GM12872 (cell line): ENCODE data around the gene TBC1D12.

Source experiments
- TF ChIP-seq, protein P1 (sequence below): IDR thresholded peaks from 3 replicates; pipeline ENCODE4 v1.5.1; 2011; ENCODE audit warnings: low read depth, mild to moderate bottlenecking, low read length, moderate library complexity; ENCODE audit not compliant: insufficient read depth

Gene TBC1D12

DNA sequence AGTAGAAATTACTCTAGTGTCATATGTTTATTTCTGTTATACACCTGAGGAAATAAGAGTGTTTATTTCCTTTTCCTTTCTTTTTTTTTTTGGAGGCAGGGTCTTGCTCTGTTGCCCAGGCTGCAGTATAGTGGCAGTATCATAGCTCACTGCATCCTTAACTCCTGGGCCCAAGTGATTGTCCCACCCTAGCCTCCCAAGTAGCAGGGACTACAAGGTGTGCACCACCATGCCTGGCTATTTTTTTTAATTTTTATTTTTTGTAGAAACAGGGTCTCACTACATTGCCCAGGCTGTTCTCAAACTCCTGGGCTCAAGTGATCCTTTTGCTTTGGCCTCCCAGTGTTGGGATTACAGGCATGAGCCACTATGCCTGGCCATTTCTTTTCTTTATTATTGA lies 37.8 kb downstream of the TBC1D12 start:
- TF ChIP-seq, protein P1, sequence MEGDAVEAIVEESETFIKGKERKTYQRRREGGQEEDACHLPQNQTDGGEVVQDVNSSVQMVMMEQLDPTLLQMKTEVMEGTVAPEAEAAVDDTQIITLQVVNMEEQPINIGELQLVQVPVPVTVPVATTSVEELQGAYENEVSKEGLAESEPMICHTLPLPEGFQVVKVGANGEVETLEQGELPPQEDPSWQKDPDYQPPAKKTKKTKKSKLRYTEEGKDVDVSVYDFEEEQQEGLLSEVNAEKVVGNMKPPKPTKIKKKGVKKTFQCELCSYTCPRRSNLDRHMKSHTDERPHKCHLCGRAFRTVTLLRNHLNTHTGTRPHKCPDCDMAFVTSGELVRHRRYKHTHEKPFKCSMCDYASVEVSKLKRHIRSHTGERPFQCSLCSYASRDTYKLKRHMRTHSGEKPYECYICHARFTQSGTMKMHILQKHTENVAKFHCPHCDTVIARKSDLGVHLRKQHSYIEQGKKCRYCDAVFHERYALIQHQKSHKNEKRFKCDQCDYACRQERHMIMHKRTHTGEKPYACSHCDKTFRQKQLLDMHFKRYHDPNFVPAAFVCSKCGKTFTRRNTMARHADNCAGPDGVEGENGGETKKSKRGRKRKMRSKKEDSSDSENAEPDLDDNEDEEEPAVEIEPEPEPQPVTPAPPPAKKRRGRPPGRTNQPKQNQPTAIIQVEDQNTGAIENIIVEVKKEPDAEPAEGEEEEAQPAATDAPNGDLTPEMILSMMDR = no peak

DNA sequence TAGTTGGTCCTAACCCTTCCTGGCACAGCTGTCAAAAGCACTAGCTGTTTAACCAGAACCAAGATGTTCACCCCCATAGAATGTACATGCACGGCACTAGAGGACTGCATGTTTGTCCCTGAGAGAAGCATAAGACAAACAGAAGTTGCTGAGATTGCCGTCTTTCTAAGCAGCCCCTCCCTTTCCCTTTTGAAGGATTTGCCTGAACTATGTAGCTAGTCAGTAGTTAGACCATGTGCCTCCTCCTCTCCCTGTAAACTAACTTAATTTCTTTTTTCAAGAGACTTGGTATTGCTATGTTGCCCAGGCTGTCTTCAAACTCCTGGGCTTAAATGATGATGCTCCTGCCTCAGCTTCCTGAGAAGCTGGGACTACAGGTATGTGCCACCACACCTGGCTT lies 40.7 kb downstream of the TBC1D12 start:
- TF ChIP-seq, protein P1 = no peak

DNA sequence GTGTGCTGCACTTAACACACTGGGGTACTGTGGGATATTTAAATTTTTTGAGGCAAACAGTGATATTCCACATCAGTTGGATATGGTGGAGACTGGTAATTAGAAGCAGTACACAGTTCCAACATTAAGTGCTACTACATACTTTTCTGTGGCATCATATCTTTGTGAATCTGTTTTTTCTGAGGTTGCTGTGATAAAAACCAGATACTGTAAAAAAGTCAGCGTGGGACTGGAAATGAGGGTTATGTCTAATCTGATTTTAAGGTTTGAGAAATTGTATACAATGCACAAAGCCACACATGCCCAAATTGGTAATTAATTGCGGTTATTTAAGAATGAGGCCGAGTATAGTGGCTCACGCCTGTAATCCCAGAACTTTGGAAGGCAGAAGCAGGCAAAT lies 41.2 kb downstream of the TBC1D12 start:
- TF ChIP-seq, protein P1 = no peak

- TF ChIP-seq, protein P1 = no peak
These were observed 48.4 kb downstream of the TBC1D12 start for GRCh38 chr10:94450782-94451181.

DNA sequence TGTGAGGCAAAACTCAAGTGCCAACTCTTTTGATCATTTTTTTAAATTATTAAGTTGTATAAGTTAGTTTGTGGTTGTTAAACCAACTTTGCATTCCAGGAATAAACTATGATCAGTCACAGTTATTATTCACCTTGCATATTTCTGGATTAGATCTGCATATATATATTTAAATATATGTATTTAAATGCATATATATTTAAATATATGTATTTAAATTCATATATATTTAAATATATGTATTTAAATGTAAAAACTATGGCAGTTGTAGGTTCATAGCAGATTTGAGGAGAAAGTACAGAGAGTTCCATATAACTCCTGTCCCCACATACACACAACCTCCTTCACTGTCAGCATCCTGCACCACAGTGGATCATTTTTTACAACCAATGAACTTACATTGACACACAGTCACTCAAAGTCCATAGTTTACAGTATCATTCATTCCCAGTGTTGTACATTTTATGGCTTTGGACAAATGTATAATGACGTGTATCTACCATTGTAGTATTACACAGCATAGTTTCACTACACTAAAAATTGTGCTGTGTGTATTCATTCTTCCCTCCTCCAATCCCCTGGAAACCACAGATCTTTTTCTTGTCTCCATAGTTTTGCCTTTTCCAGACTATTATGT lies 49.7 kb downstream of the TBC1D12 start:
- TF ChIP-seq, protein P1 = no peak

- TF ChIP-seq, protein P1 = no peak
These were observed 54.6 kb downstream of the TBC1D12 start for GRCh38 chr10:94456942-94457341.

DNA sequence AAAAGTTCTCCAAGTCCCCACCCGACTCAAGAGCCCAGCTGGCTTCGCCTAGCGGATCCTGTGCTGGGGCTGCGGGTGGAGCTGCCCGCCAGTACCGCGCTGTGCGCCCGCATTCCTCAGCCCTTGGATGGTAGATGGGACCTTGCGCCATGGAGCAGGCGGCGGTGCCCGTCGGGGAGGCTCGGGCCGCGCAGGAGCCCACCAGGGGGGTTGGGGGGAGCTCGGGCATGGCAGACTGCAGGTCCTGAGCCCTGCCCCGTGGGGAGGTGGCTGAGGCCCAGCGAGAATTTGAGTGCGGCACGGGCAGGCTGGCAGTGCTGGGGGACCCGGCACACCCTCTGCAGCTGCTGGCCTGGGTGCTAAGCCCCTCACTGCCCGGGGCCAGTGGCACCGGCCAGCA lies 57.0 kb downstream of the TBC1D12 start:
- TF ChIP-seq, protein P1 = no peak
